DMS114 treated with DMSO at 0.1 percent for 48 hours (cell line): ENCODE results near the gene CPT2.

Source experiments
- DNase-seq: peaks from one replicate; lab custom pipeline; 2025; ENCODE audit not compliant: unreplicated experiment; lab: John Stamatoyannopoulos, UW

The CPT2 gene

DNA sequence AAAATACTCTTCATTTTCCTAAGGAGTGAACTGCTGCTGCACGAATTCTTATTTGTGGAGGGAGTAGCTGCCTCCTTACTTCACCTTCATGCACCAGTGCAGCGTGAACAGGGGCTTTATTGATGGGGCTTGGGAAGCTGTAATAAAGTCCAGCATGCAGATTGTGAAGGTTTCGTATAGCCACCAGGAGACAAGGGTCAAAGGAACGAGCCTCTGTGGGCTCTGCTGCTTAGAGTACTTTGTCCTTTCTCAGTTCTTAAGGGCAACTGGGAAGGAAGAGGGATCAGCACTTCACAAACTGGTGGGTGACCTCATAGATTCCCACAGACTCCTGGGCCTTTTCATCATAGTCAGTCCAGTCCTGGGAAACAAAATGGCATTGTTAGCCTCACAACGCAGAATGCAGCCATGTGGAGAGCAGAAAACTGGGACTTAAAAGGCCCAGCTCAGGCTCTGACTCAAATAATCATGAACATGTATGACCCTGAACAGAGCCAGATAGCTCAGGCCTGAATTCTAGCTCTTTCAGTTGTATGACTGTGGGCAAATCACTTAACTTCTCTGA, 17.8 kb downstream of the CPT2 start:
- DNase-seq: no peak

DNA sequence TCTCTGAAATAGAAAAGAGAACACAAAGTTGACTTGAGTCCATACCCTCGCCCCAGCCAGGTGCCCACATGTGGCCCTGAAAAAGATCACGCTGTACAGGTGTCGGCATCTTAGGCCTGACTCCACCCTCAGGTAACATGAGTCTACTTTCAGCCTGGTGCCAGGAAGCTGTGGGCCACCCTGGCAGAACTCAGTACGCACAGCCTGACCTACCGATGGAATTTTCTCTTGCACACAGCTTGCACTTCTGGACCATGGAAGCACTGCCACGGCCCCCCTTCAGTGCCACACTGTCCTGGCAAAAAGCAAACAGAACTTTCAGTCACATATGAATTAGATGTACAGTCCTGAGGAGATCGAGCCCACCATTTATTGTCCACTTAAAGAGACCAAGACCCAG, 21.6 kb downstream of the CPT2 start:
- DNase-seq: no peak

GRCh38 chr1:53219711-53220110, 23.1 kb downstream of the CPT2 start:
- DNase-seq: no peak

DNA sequence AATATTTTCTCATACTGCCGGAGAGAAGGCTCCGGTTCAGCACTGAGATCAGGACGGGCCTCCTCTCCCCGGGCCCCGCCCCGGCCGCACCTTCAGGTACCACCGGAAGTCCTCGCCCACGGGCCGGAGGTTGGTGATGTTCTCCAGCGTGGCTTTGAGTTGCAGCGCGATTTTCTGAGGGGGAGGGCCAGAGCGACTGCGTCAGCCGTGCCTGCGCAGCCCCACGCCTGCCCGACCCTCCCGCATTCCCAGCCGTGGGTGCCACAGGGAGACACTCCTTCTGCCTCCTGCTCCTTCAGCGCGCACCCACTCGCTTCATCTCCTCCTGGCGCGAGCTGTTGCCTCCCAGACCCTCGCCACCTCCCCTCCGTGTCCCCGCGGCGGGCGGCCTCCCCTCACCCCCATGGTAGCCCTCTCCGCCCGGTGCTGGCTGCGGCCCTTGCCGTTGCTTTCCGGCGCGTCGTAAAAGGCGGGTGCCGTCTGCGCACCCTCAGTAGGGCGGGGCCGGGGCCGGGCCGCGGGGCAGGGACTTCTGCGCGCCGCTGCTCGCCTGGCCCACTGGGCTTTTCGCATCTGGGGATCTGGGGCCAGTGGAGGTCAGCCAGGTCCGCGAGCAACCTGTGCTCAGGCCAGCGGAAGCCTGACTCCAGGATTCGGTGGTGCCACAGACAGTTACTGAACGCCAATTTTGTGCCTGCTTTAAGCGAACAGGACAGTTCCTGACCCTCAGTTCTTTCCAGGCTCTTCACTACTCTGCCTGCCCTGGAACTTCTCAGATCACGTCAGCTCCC, 23.7 kb downstream of the CPT2 start, which contains the start of gene CZIB:
Gene CZIB, minus strand, starts transcription at position 464 of the 791 bp plus-strand sequence. Its CDS starts 59 bp downstream, at position 405.
- peak; percentile 85 for DNase-seq

GRCh38 chr1:53220962-53221286, 24.3 kb downstream of the CPT2 start:
- DNase-seq: no peak

GRCh38 chr1:53237638-53238037, 41.0 kb downstream of the CPT2 start:
- DNase-seq: no peak

GRCh38 chr1:53238197-53239155, 41.9 kb downstream of the CPT2 start, which contains the start of gene MAGOH:
MAGOH (minus strand) TSS chr1:53238518; CDS start chr1:53238448, 70 bp downstream.
- peak; percentile 89 for DNase-seq

- DNase-seq: no peak
Observed at GRCh38 chr1:53241828-53242227, 45.2 kb downstream of the CPT2 start.

DNA sequence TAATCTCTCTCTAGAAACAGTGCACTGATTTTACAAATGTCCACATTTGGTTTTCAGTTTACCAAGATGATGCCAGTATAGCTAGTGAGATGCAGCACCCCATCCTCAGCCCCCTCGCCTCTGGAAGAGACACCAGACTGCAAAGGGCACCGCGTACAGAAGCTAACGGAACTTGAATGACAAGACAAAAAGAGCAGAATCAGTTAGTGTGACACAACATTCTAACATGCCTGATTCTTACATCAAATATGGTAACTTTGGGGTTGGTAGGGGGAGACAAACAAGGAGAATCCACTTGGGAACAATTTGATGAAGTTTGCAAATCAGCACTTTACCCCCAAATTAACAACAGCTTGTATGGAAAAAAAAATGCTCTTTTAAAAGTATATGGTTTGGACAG, 45.8 kb downstream of the CPT2 start:
- DNase-seq: no peak

DNA sequence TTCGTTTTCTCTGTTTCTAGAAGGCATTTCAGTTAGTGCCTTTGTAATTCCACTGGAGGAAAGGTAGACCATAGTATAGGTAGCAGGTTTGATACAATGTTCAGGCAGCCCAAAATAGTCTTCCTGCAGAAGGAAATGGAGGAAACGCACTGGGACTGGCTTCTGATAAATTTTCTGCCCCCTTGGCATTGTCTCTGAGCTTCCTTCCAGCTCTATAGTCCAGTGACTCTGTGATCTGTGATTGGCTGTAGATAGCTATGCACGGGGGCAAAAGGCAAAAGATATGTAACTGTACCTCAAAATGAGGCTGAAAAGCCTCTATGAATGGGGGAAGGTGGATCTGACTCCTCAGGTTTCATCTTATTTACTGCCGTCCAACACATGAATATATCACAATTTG, 47.5 kb downstream of the CPT2 start:
- DNase-seq: no peak

- no peak for DNase-seq
Observed at GRCh38 chr1:53246261-53247134, 49.9 kb downstream of the CPT2 start.

GRCh38 chr1:53249706-53250105, 53.1 kb downstream of the CPT2 start:
- no peak for DNase-seq

DNA sequence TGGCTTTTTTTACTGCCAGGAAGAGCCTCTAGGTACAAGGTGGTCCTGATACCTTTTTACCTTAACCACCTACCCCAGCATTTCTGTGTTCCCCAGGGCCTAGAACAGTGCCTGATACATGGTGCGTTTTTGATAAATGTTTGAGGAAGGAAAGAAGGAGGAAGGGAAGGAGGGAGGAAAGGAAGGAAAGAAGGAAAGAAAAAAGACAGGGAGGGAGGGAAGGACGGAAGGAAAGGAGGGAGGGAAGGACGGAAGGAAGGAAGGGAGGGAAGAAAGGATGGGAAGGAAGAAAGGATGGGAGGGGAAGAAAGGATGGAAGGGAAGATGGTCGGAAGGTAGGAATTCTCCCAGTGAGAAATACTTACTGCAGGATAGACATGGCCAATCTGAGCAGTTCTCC, 53.7 kb downstream of the CPT2 start:
- no peak for DNase-seq

DNA sequence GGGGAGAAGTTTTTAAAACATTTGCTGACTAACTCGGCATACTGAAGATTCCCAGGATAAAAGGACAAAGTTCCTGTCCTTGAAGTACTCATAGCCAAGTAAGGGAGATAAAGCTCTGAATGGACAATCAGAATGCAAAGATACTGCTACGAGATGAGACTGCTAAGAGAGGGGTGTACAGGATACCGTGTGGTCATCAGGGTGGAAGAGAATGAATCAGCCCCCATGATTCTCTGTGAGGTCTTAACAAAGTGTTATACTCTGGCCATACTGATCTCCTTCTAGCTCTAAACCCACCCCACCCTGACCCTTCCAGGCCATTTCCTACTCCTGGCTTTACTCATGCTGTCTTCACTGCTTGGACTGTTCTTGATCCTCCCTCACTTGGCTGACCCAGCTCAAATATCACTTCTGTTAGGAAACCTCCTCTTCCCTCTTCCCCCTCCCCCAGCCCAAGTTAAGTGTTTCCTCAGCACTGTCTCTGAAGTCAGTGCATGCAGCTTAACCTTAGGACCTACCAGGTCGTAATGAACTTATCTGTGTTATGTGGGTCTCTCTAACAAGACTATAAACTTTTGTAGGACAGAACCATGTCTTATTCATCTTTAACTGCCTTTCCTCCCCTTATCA, 57.5 kb downstream of the CPT2 start:
- no peak for DNase-seq

DNA sequence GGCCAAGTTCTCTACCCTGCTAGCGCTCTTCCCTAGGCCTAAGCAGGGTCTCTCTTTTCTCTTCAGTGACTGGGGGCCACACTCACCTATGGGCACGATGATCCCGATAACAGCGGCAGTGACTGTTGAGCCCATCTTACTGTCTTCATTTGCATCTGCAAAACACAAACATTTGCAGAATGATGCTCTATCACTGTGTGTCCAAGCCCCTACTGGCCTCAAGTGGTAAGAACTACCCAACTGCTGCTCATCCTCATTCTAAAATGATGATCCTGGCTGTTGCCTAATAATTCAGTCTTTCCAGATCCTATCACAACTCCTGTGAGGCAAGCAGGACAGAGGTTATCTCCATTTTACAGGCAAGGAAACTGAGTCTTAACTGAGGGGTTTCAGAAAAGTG, 58.4 kb downstream of the CPT2 start:
- no peak for DNase-seq

DNA sequence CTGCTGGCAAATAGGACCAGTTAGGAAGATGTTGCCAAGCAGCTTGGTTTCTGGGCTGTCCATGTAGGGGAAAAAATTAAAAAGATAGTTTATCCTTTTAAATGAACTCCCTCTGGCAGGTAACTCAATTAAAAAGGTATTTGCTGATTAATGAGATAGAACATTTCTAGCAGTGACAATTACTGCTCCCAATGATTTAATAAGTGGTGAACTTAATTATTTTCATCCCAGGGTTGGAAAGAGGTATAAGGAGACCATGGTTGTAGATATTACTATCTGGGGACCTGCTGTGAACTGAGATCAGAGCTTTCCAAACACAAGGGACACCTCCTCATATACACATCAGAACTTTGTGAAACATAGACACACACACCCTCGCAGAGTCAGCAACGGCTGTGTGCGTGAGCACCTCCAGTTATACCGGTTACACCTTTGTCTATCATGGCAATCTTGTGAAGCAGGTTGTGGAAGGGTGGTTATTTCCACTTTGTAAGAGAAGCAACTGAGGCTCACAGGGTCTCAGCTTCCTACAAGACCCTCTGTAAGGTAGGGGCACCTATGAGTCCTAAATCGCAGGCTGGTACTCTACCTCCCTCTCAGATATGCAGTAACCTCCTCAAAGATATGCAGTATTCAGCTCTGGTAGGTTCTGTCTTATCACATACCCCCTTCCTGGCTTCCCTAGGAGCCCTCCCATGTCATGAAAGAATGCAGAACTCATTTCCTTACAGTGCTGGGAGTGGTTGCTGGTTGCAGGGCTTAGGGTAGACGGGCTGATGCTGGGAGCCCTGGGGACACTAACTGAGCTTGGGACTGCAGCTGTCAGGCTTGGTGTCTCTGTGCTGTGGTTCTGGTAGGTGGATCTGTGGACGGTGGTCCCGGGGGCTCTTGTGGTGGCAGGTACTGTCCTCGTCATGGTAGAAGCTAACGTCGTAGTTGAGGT, 60.2 kb downstream of the CPT2 start:
- no peak for DNase-seq

GRCh38 chr1:53257454-53258081, 60.9 kb downstream of the CPT2 start:
- no peak for DNase-seq

- DNase-seq: no peak
Observed at GRCh38 chr1:53258216-53258615, 61.6 kb downstream of the CPT2 start.

DNA sequence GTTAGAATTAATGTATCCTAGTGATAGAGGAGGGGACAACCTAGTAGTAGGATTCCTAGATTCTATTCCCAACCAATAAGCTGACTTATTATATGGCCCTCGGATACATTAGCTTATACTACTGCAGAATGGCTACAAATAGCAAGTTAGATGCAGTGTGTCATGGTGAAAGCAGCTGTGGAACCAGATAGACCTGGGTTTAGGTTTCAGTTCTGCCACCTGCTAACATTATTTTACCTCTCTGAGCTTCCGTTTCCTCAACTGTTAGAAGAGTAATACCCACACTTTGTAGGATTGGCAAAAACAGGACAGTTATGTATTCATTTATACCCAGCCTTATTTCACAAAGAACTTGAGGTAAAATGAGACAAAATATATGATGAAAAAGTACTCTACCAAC, 63.3 kb downstream of the CPT2 start:
- DNase-seq: no peak
